ENCODE results near the gene UBAC1. TPM values are rescaled to one million over a fixed set of nuclear protein-coding genes. Genes with fewer than 3 reads are reported as not detected.

UBAC1 gene
- total RNA-seq, 1 experiment from 2014 or later = 54.8 TPM

DNA sequence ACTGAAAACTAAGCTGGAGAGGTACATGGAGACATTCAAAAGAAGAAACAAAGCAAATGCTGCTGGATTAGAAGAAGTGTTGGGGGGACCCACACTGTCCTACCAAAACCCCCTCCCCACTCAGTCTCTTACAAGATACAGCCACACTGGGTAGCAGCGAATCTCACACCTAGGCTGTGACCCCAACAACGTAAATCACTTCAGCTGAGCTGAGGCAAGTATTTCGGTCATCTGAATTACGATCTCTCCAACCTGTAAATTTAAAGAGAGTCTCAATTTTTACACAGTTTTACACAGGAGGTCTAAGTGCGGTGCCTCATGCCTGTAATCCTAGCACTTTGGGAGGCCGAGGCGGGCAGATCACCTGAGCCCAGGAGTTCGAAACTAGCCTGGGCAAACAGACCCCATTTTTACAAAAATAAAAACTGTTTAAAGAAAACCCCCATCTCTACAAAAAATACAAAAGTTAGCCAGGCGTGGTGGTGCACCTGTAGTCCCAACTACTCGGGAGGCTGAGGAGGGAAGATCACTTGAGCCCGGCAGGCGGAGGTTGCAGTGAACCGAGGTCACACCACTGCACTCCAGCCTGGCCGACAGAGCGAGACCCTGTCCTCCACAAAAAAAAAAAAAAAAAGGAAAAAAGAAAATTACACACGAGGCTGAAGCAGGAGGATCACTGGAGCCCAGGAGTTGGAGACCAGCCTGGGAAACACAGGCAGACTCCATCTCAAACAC, 57.2 kb downstream of the UBAC1 start:
- ChIA-PET POLR2A (no interaction called here), CTCF (interaction anchor here (1.1 kb wide), 1 partner anchor 14 kb away, joined by 5 read pairs; no protein-coding TSS in a partner anchor), RAD21 (ENCODE audit: low non-redundant PET in 1 of 2, low total read pairs in 2 of 2, uncharacterized antibody in 2 of 2, unreplicated experiment in 2 of 2) (no interaction called here)
- no TSS peak for BruUV-seq (replicated peaks)
- intact Hi-C loops (cut with micrococcal nuclease) = no loop called here
- Histone ChIP-seq H3K9me3 (ENCODE audit: control insufficient read depth in 1 of 2, insufficient read depth in 1 of 2, low read depth in 1 of 2, low read length in 2 of 2) (peaks cover 0 to 2% of the 10 kb centered on the region in 2 experiments; a peak in 1 of 4 replicates), H2AFZ (ENCODE audit: low read depth, low read length, poor library complexity, severe bottlenecking) (no peak overlapping the region), H3K27me3 (ENCODE audit: insufficient read depth, low read length) (no peaks in the 10 kb centered on the region), H3K9ac (ENCODE audit: low read length) (peak overlapping the region; percentile 75; the same call in 1 of the 2 replicates), H3K4me2 (ENCODE audit: low read length) (peak overlapping the region; percentile 94), H3K4me3 (replicated peaks in 1 of 2; ENCODE audit: low read depth in 1 of 2, low read length in 2 of 2) (peak overlapping the region in 1 of 2 experiments; percentile 79; a peak in 2 of 4 replicates), H4K20me1 (ENCODE audit: insufficient read depth) (peaks cover 9% of the 10 kb centered on the region; the same call in 1 of the 2 replicates), H3K36me3 (ENCODE audit: control insufficient read depth in 1 of 2, insufficient read depth in 2 of 2, low read length in 2 of 2) (peaks cover 0 to 13% of the 10 kb centered on the region in 2 experiments; a peak in 1 of 4 replicates), H3K79me2 (ENCODE audit: insufficient read depth, low read length) (peaks cover 88% of the 10 kb centered on the region), H3K9me2 (ENCODE audit: insufficient read depth) (no peaks in the 10 kb centered on the region), H3K27ac (ENCODE audit: low read depth, low read length) (peak overlapping the region; percentile 78), H3K4me1 (ENCODE audit: control insufficient read depth in 1 of 2, insufficient read depth in 2 of 2, low read length in 2 of 2) (peaks cover 29 to 45% of the 10 kb centered on the region in 2 experiments)
- DNase-seq (ENCODE audit: low read depth, low spot score) = no peak
- no peak for ATAC-seq
- TF ChIP-seq, protein P1, sequence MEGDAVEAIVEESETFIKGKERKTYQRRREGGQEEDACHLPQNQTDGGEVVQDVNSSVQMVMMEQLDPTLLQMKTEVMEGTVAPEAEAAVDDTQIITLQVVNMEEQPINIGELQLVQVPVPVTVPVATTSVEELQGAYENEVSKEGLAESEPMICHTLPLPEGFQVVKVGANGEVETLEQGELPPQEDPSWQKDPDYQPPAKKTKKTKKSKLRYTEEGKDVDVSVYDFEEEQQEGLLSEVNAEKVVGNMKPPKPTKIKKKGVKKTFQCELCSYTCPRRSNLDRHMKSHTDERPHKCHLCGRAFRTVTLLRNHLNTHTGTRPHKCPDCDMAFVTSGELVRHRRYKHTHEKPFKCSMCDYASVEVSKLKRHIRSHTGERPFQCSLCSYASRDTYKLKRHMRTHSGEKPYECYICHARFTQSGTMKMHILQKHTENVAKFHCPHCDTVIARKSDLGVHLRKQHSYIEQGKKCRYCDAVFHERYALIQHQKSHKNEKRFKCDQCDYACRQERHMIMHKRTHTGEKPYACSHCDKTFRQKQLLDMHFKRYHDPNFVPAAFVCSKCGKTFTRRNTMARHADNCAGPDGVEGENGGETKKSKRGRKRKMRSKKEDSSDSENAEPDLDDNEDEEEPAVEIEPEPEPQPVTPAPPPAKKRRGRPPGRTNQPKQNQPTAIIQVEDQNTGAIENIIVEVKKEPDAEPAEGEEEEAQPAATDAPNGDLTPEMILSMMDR (IDR thresholded peaks at IDR 0.05 in 2 of 3, conservative IDR thresholded peaks at IDR 0.05 in 1 of 3; ENCODE audit: borderline replicate concordance in 1 of 3, insufficient read depth in 1 of 3, low read depth in 2 of 3, low read length in 2 of 3) = no peak
- TF ChIP-seq, protein P2, sequence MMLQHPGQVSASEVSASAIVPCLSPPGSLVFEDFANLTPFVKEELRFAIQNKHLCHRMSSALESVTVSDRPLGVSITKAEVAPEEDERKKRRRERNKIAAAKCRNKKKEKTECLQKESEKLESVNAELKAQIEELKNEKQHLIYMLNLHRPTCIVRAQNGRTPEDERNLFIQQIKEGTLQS (IDR thresholded peaks at IDR 0.05) = no peak
- TF ChIP-seq EGR1 (IDR thresholded peaks at IDR 0.05; ENCODE audit: low read depth) = no peak
- TF ChIP-seq, protein P3, sequence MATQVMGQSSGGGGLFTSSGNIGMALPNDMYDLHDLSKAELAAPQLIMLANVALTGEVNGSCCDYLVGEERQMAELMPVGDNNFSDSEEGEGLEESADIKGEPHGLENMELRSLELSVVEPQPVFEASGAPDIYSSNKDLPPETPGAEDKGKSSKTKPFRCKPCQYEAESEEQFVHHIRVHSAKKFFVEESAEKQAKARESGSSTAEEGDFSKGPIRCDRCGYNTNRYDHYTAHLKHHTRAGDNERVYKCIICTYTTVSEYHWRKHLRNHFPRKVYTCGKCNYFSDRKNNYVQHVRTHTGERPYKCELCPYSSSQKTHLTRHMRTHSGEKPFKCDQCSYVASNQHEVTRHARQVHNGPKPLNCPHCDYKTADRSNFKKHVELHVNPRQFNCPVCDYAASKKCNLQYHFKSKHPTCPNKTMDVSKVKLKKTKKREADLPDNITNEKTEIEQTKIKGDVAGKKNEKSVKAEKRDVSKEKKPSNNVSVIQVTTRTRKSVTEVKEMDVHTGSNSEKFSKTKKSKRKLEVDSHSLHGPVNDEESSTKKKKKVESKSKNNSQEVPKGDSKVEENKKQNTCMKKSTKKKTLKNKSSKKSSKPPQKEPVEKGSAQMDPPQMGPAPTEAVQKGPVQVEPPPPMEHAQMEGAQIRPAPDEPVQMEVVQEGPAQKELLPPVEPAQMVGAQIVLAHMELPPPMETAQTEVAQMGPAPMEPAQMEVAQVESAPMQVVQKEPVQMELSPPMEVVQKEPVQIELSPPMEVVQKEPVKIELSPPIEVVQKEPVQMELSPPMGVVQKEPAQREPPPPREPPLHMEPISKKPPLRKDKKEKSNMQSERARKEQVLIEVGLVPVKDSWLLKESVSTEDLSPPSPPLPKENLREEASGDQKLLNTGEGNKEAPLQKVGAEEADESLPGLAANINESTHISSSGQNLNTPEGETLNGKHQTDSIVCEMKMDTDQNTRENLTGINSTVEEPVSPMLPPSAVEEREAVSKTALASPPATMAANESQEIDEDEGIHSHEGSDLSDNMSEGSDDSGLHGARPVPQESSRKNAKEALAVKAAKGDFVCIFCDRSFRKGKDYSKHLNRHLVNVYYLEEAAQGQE (IDR thresholded peaks at IDR 0.05; ENCODE audit: low read depth) = no peak
- TF ChIP-seq, protein P4, sequence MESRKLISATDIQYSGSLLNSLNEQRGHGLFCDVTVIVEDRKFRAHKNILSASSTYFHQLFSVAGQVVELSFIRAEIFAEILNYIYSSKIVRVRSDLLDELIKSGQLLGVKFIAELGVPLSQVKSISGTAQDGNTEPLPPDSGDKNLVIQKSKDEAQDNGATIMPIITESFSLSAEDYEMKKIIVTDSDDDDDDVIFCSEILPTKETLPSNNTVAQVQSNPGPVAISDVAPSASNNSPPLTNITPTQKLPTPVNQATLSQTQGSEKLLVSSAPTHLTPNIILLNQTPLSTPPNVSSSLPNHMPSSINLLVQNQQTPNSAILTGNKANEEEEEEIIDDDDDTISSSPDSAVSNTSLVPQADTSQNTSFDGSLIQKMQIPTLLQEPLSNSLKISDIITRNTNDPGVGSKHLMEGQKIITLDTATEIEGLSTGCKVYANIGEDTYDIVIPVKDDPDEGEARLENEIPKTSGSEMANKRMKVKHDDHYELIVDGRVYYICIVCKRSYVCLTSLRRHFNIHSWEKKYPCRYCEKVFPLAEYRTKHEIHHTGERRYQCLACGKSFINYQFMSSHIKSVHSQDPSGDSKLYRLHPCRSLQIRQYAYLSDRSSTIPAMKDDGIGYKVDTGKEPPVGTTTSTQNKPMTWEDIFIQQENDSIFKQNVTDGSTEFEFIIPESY (IDR thresholded peaks at IDR 0.05; ENCODE audit: extremely low read depth, insufficient replicate concordance, low read length) = no peak
- no peak for TF ChIP-seq EZH2phosphoT487 (IDR thresholded peaks at IDR 0.05; ENCODE audit: borderline replicate concordance)
- TF ChIP-seq TCF7L2 (IDR thresholded peaks at IDR 0.05; ENCODE audit: borderline replicate concordance, extremely low read depth, insufficient read depth, insufficient read length) = no peak
